ENCODE data around the gene CERS6.

GRCh38 chr2:168430431-168430830, 25.6 kb upstream of the CERS6 start:
- TF ChIP-seq CTCF (IDR thresholded peaks at IDR 0.05) (no peak), POLR2A (IDR thresholded peaks at IDR 0.05) (no peak), POLR2AphosphoS5 (IDR thresholded peaks at IDR 0.05) (no peak)

Data from breast epithelium (tissue), 3 donors.